IMR-90 (cell line): ENCODE data around the gene BCL11B. TPM values are rescaled to one million over a fixed set of nuclear protein-coding genes. Genes with fewer than 3 reads are reported as not detected.

Experiments used
- ATAC-seq: fragments of 200-7000 bp; cut with Tn5 transposase; 2 replicates; pipeline ENCODE4 v1.9.1; 2020; ENCODE audit warnings: low read depth, mild to moderate bottlenecking, moderate library complexity
- BruUV-seq: library from RNA; stranded (reverse); fragments of 400-500 nt; replicated peaks from 2 replicates; lab custom pipeline; 2021; lab: Mats Ljungman, UMichigan
- CTCF ChIA-PET: fragments of 300-600 bp; formaldehyde crosslinking; extraction: SDS; loops from one replicate; lab custom pipeline; 2021; ENCODE audit warnings: antibody characterized with exemption; lab: Yijun Ruan, JAX
- POLR2A ChIA-PET: fragments of 300-600 bp; sonication (Branson Sonifier 250); formaldehyde crosslinking; loops from one replicate; lab custom pipeline; 2022; ENCODE audit warnings: antibody characterized with exemption; ENCODE audit not compliant: unreplicated experiment; lab: Charles Lee
- DNase-seq: peaks from one replicate; pipeline ENCODE4 v3.0.0; 2013
- H2AFZ ChIP-seq: replicated peaks from 2 replicates; pipeline ENCODE3; 2013; ENCODE audit warnings: low read length, mild to moderate bottlenecking; ENCODE audit not compliant: poor library complexity
- H2AK5ac ChIP-seq: 2 replicates; pipeline ENCODE4 v1.6.1; 2013; ENCODE audit warnings: low read depth, low read length, inconsistent platforms
- H2AK9ac ChIP-seq: replicated peaks from 2 replicates; pipeline ENCODE3; 2013; ENCODE audit warnings: mild to moderate bottlenecking, low read depth, low read length, moderate library complexity; ENCODE audit not compliant: poor library complexity
- H2BK120ac ChIP-seq: 2 replicates; pipeline ENCODE4 v1.6.1; 2013; ENCODE audit warnings: low read depth, low read length, inconsistent platforms
- H2BK15ac ChIP-seq: 3 replicates; pipeline ENCODE4 v1.6.1; 2013; ENCODE audit warnings: low read depth, low read length, inconsistent platforms
- H2BK20ac ChIP-seq: 2 replicates; pipeline ENCODE4 v1.6.1; 2013; ENCODE audit warnings: low read depth, mild to moderate bottlenecking, inconsistent platforms, low read length, moderate library complexity
- H2BK5ac ChIP-seq: 2 replicates; pipeline ENCODE4 v1.6.1; 2013; ENCODE audit warnings: mild to moderate bottlenecking, low read depth, low read length, inconsistent platforms; ENCODE audit not compliant: poor library complexity, severe bottlenecking
- H3K14ac ChIP-seq: replicated peaks from 2 replicates; pipeline ENCODE4 v1.6.1; 2013; ENCODE audit warnings: low read depth, low read length, inconsistent platforms
- H3K18ac ChIP-seq: 2 replicates; pipeline ENCODE4 v1.6.1; 2013; ENCODE audit warnings: low read depth, low read length, control low read depth
- H3K23ac ChIP-seq: 2 replicates; pipeline ENCODE4 v1.6.1; 2013; ENCODE audit warnings: low read depth, low read length, inconsistent platforms
- H3K27ac ChIP-seq: 2 replicates; pipeline ENCODE4 v1.5.1; 2013; ENCODE audit warnings: mild to moderate bottlenecking, control low read depth, low read length; ENCODE audit not compliant: insufficient read depth
- H3K27me3 ChIP-seq: 2 replicates; pipeline ENCODE4 v1.6.1; 2013; ENCODE audit warnings: low read length; ENCODE audit not compliant: control insufficient read depth, insufficient read depth
- H3K36me3 ChIP-seq: 2 replicates; pipeline ENCODE4 v1.6.1; 2013; ENCODE audit warnings: low read length, mixed read lengths; ENCODE audit not compliant: control insufficient read depth, insufficient read depth
- H3K4ac ChIP-seq: 2 replicates; pipeline ENCODE4 v1.6.1; 2013; ENCODE audit warnings: low read depth, low read length, inconsistent platforms
- H3K4me1 ChIP-seq: 2 replicates; pipeline ENCODE4 v1.6.1; 2013; ENCODE audit warnings: low read length, mixed read lengths; ENCODE audit not compliant: control insufficient read depth, insufficient read depth
- H3K4me2 ChIP-seq: 2 replicates; pipeline ENCODE4 v1.6.1; 2013; ENCODE audit warnings: low read depth, mild to moderate bottlenecking, control low read depth, low read length, moderate library complexity
- H3K4me3 ChIP-seq: 2 replicates; pipeline ENCODE4 v1.5.1; 2013; ENCODE audit warnings: low read depth, mild to moderate bottlenecking, control low read depth, low read length, moderate library complexity; ENCODE audit not compliant: insufficient read depth
- H3K56ac ChIP-seq: 2 replicates; pipeline ENCODE4 v1.6.1; 2013; ENCODE audit warnings: low read length, inconsistent platforms; ENCODE audit not compliant: insufficient read depth; ENCODE audit errors: extremely low read depth
- H3K79me1 ChIP-seq, 2 experiments: 2 replicates each; pipeline ENCODE4 v1.6.1; 2013; ENCODE audit warnings: low read length in 2 of 2, inconsistent platforms in 1 of 2, low read depth in 1 of 2
- H3K9ac ChIP-seq: 2 replicates; pipeline ENCODE4 v1.6.1; 2013; ENCODE audit warnings: low read depth, low read length, control low read depth
- H3K9me1 ChIP-seq: 2 replicates; pipeline ENCODE4 v1.6.1; 2013; ENCODE audit warnings: low read length, inconsistent platforms; ENCODE audit not compliant: insufficient read depth
- H3K9me3 ChIP-seq: 2 replicates; pipeline ENCODE4 v1.6.1; 2013; ENCODE audit warnings: low read length; ENCODE audit not compliant: control insufficient read depth, insufficient read depth
- H4K20me1 ChIP-seq: 2 replicates; pipeline ENCODE4 v1.6.1; 2013; ENCODE audit warnings: low read length, inconsistent platforms; ENCODE audit not compliant: insufficient read depth
- H4K5ac ChIP-seq: 2 replicates; pipeline ENCODE4 v1.6.1; 2013; ENCODE audit warnings: mild to moderate bottlenecking, low read depth, low read length, control low read depth
- H4K8ac ChIP-seq, 2 experiments: 2 replicates each; pipeline ENCODE4 v1.6.1; 2013; ENCODE audit warnings: low read depth in 2 of 2, low read length in 2 of 2, control low read depth in 1 of 2, inconsistent platforms in 1 of 2
- H4K91ac ChIP-seq: 2 replicates; pipeline ENCODE4 v1.6.1; 2013; ENCODE audit warnings: low read depth, low read length, inconsistent platforms; ENCODE audit not compliant: insufficient read depth
- BHLHE40 ChIP-seq: fragments of 150-350 bp; IDR thresholded peaks from 2 replicates; pipeline ENCODE4 v1.6.1; 2016; ENCODE audit warnings: mild to moderate bottlenecking, low read depth, low read length
- CEBPB ChIP-seq: IDR thresholded peaks from 2 replicates; pipeline ENCODE4 v1.6.1; 2012; ENCODE audit warnings: low read depth, low read length, improper control_type of control experiment
- CHD1 ChIP-seq: IDR thresholded peaks from 2 replicates; pipeline ENCODE4 v1.6.1; 2012; ENCODE audit warnings: low read depth, low read length, improper control_type of control experiment
- FOS ChIP-seq: fragments of 150-350 bp; IDR thresholded peaks from 2 replicates; pipeline ENCODE4 v1.6.1; 2016; ENCODE audit warnings: low read depth, low read length
- MAFK ChIP-seq: IDR thresholded peaks from 2 replicates; pipeline ENCODE4 v1.6.1; 2012; ENCODE audit warnings: low read depth, low read length, improper control_type of control experiment
- MAZ ChIP-seq: IDR thresholded peaks from 2 replicates; pipeline ENCODE4 v1.6.1; 2012; ENCODE audit warnings: low read depth, mild to moderate bottlenecking, low read length, improper control_type of control experiment, moderate library complexity, borderline replicate concordance
- MXI1 ChIP-seq: IDR thresholded peaks from 2 replicates; pipeline ENCODE4 v1.6.1; 2012; ENCODE audit warnings: low read depth, mild to moderate bottlenecking, low read length, moderate library complexity, borderline replicate concordance
- NFE2L2 ChIP-seq: fragments of 150-350 bp; IDR thresholded peaks from 2 replicates; pipeline ENCODE4 v1.6.1; 2016; ENCODE audit warnings: low read depth, mild to moderate bottlenecking, low read length
- POLR2A ChIP-seq: IDR thresholded peaks from 2 replicates; pipeline ENCODE4 v1.6.1; 2012; ENCODE audit warnings: mild to moderate bottlenecking, low read depth, low read length
- RAD21 ChIP-seq: IDR thresholded peaks from 2 replicates; pipeline ENCODE4 v1.6.1; 2012; ENCODE audit warnings: low read length, improper control_type of control experiment
- RCOR1 ChIP-seq: IDR thresholded peaks from 2 replicates; pipeline ENCODE4 v1.6.1; 2012; ENCODE audit warnings: mild to moderate bottlenecking, low read length, improper control_type of control experiment; ENCODE audit not compliant: insufficient replicate concordance
- WGBS, 2 experiments: methylation state at CpG; one replicate each; pipeline versions ENCODE4 v1.1.5 to v1.1.7; 2013; ENCODE audit warnings: missing lambda C conversion rate in 2 of 2; ENCODE audit not compliant: insufficient read length in 1 of 2; ENCODE audit errors: extremely low coverage in 2 of 2; 5-methylcytosine and 5-hydroxymethylcytosine counted together
- dilution Hi-C: fragments of 300-500 bp; cut with HindIII; formaldehyde crosslinking; loops from one replicate; pipeline ENCODE4 v1.14.3; 2018; ENCODE audit warnings: low sequenced_read_pairs; ENCODE audit not compliant: unreplicated experiment
- in situ Hi-C: fragments of 300-500 bp; cut with MboI; formaldehyde crosslinking; loops from 3 replicates; pipeline ENCODE4 v1.14.3; 2019; ENCODE audit warnings: low sequenced_read_pairs, inconsistent platforms, mixed read lengths
- intact Hi-C: fragments of 100-400 bp; cut with micrococcal nuclease; formaldehyde crosslinking; loops from 2 replicates; pipeline ENCODE4 v1.10.0; 2022
- polyA plus RNA-seq, 3 experiments: library from polyadenylated mRNA; depleted of rRNA; stranded (reverse); fragments of >200 nt; gene quantifications; 2 replicates each; pipeline ENCODE4 v1.2.3, GENCODE V29; 2012; ENCODE audit warnings: low replicate concordance in 1 of 3
- total RNA-seq: library from RNA; depleted of rRNA; stranded (reverse); fragments of >200 nt; gene quantifications from 2 replicates; pipeline ENCODE4 v1.2.3, GENCODE V29; 2012
- TF ChIP-seq, protein P1 (sequence below): conservative IDR thresholded peaks from 2 replicates; pipeline ENCODE4 v1.5.1; 2012; ENCODE audit warnings: mild to moderate bottlenecking, low read depth, low read length, improper control_type of control experiment

Gene BCL11B
- total and polyA plus RNA-seq, 2 of the 4 experiments (the other 2 are of a cell fraction), result under 0.01 TPM; not detected in 1

DNA sequence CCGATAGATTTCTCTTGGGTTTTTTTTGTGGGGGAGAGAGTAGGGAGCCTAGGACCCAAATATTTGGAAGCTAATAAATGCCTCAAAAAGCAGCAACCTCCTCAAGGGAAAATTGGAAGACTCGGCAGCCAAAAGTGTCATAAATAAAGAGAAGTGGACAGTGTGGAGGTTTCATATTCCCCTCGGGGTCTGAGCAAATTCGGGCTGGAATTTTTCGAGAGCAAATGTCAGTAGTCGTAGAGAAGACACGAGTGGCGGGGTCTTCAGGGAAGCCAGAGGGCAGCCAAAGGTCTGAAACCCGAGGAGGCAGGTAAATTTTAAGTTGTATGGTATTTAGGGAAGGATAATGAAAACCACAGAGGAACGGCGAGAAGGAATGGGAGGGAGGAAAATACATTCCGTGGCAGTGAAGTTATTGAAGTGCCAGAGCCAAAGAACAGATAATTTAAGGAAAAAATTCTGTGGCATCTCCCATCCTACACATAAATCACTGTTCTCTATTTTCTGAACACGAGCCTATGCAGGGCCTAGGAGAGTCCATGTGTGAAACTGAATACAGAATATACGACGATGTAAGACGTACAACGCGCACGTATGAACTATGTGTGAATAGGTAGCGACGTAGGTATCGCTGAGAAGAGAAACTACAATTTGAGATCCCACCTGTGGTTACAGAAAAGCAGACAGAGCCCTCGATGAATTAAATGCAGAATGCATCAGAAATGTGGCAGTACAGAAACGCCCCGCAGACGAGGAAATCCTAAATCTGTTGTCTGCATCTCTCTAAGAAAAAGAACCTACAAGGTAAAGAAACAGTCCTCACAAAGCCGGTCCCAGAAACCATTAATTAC, 12.9 kb downstream of the BCL11B start:
- DNase-seq, result no peak
- H3K56ac ChIP-seq, result no peak overlapping the region
- H3K79me1 ChIP-seq, result no peaks in the 10 kb centered on the region
- H4K8ac ChIP-seq, result no peak overlapping the region
- H3K4ac ChIP-seq, result no peak overlapping the region
- H4K5ac ChIP-seq, result no peak overlapping the region
- H3K4me2 ChIP-seq, result no peak overlapping the region
- no peak for TF ChIP-seq MAFK
- no peak for TF ChIP-seq NFE2L2
- no peak for TF ChIP-seq MAZ
- TF ChIP-seq, protein P1, sequence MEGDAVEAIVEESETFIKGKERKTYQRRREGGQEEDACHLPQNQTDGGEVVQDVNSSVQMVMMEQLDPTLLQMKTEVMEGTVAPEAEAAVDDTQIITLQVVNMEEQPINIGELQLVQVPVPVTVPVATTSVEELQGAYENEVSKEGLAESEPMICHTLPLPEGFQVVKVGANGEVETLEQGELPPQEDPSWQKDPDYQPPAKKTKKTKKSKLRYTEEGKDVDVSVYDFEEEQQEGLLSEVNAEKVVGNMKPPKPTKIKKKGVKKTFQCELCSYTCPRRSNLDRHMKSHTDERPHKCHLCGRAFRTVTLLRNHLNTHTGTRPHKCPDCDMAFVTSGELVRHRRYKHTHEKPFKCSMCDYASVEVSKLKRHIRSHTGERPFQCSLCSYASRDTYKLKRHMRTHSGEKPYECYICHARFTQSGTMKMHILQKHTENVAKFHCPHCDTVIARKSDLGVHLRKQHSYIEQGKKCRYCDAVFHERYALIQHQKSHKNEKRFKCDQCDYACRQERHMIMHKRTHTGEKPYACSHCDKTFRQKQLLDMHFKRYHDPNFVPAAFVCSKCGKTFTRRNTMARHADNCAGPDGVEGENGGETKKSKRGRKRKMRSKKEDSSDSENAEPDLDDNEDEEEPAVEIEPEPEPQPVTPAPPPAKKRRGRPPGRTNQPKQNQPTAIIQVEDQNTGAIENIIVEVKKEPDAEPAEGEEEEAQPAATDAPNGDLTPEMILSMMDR, result no peak
- TF ChIP-seq FOS, result no peak
- TF ChIP-seq RAD21, result no peak
- TF ChIP-seq RCOR1, result no peak
- no peak for TF ChIP-seq CEBPB
- TF ChIP-seq POLR2A, result no peak
- no peak for TF ChIP-seq BHLHE40
- TF ChIP-seq CHD1, result no peak
- no peak for TF ChIP-seq MXI1
- H2BK20ac ChIP-seq, result no peak overlapping the region
- H3K9me1 ChIP-seq, result no peaks in the 10 kb centered on the region
- POLR2A ChIA-PET, result no interaction called here
- peaks cover 12% of the 10 kb centered on the region for H3K27me3 ChIP-seq
- H4K20me1 ChIP-seq, result no peaks in the 10 kb centered on the region
- H3K23ac ChIP-seq, result no peak overlapping the region
- no peak overlapping the region for H3K18ac ChIP-seq
- no peak overlapping the region for H2BK5ac ChIP-seq
- intact Hi-C loops, result no loop called here
- no peak overlapping the region for H2AK5ac ChIP-seq
- no peak overlapping the region for H2AFZ ChIP-seq
- no peak overlapping the region for H3K4me3 ChIP-seq
- no peak overlapping the region for H3K14ac ChIP-seq
- dilution Hi-C loops, result no loop called here
- 57% methylated on average over 15 of the region's 27 CpGs; no CpG with 5 or more reads in 1 of the 2 experiments for WGBS, 2 experiments
- H3K36me3 ChIP-seq, result no peaks in the 10 kb centered on the region
- H2BK15ac ChIP-seq, result no peak overlapping the region
- no peak overlapping the region for H3K27ac ChIP-seq
- CTCF ChIA-PET, result interaction anchor here (0.6 kb wide), 1 partner anchor 40 kb away, joined by 3 read pairs; no protein-coding TSS in a partner anchor
- H3K9me3 ChIP-seq, result no peaks in the 10 kb centered on the region
- H3K4me1 ChIP-seq, result no peaks in the 10 kb centered on the region
- ATAC-seq, result no peak
- no TSS peak for BruUV-seq
- H4K91ac ChIP-seq, result no peak overlapping the region
- H2BK120ac ChIP-seq, result no peak overlapping the region
- in situ Hi-C loops, result no loop called here
- H3K9ac ChIP-seq, result no peak overlapping the region
- H2AK9ac ChIP-seq, result no peak overlapping the region
